Measurements from ENCODE around the gene AKT3. TPM values are rescaled to one million over a fixed set of nuclear protein-coding genes. Genes with fewer than 3 reads are reported as not detected.

Gene AKT3
- total RNA-seq, 4 donors from 2014 or later = 3.8 to 31.7 (median 8.6) TPM

- 93% methylated on average over 6 of the region's 6 CpGs for WGBS
- H3K27ac ChIP-seq = no peak overlapping the region
- H3K4me3 ChIP-seq = no peak overlapping the region
- H3K36me3 ChIP-seq = no peaks in the 10 kb centered on the region
- H3K4me1 ChIP-seq = peaks cover 13% of the 10 kb centered on the region
- H3K27me3 ChIP-seq = no peaks in the 10 kb centered on the region
- TF ChIP-seq CTCF (IDR thresholded peaks at IDR 0.05) = no peak
- DNase-seq (ENCODE audit: low spot score in 2 of 2) = no peak
- no peaks in the 10 kb centered on the region for H3K9me3 ChIP-seq
Measured at GRCh38 chr1:243449373-243449772, 400.7 kb downstream of the AKT3 start.

GRCh38 chr1:243447844-243448243 is 402.2 kb downstream of the AKT3 start:
- TF ChIP-seq CTCF (IDR thresholded peaks at IDR 0.05) (no peak), POLR2A (IDR thresholded peaks at IDR 0.05) (no peak), EP300 (IDR thresholded peaks at IDR 0.05) (no peak), POLR2AphosphoS5 (IDR thresholded peaks at IDR 0.05) (no peak)
- no peak overlapping the region for H3K4me3 ChIP-seq
- no peak for DNase-seq (ENCODE audit: low spot score in 2 of 2)
- H3K4me1 ChIP-seq = peaks cover 13% of the 10 kb centered on the region
- no peaks in the 10 kb centered on the region for H3K27me3 ChIP-seq
- H3K36me3 ChIP-seq = no peaks in the 10 kb centered on the region
- H3K27ac ChIP-seq = peak overlapping the region; percentile 82
- H3K9me3 ChIP-seq = no peaks in the 10 kb centered on the region
- 41% methylated on average over 4 of the region's 4 CpGs for WGBS

- Histone ChIP-seq H3K27me3 (no peaks in the 10 kb centered on the region), H3K27ac (peak overlapping the region; percentile 82), H3K4me1 (peaks cover 13% of the 10 kb centered on the region), H3K36me3 (no peaks in the 10 kb centered on the region), H3K4me3 (no peak overlapping the region), H3K9me3 (no peaks in the 10 kb centered on the region)
- no peak for DNase-seq (ENCODE audit: low spot score in 2 of 2)
- TF ChIP-seq POLR2A (IDR thresholded peaks at IDR 0.05) (no peak), EP300 (IDR thresholded peaks at IDR 0.05) (no peak), CTCF (IDR thresholded peaks at IDR 0.05) (no peak), POLR2AphosphoS5 (IDR thresholded peaks at IDR 0.05) (peak in 1 of 3 donors; percentile 51)
- 34% methylated on average over 3 of the region's 3 CpGs for WGBS
Measured at GRCh38 chr1:243447347-243447746, 402.7 kb downstream of the AKT3 start.

GRCh38 chr1:243443557-243443956 is 406.5 kb downstream of the AKT3 start:
- DNase-seq (ENCODE audit: low spot score in 2 of 2) = no peak
- TF ChIP-seq POLR2AphosphoS5 (IDR thresholded peaks at IDR 0.05) (no peak), POLR2A (IDR thresholded peaks at IDR 0.05) (no peak), CTCF (IDR thresholded peaks at IDR 0.05) (no peak), EP300 (IDR thresholded peaks at IDR 0.05) (no peak)
- no peak overlapping the region for H3K27ac ChIP-seq
- no peaks in the 10 kb centered on the region for H3K27me3 ChIP-seq
- H3K4me1 ChIP-seq = peaks cover 11% of the 10 kb centered on the region
- WGBS = 80% methylated on average over 4 of the region's 4 CpGs
- no peaks in the 10 kb centered on the region for H3K36me3 ChIP-seq
- no peaks in the 10 kb centered on the region for H3K9me3 ChIP-seq
- no peak overlapping the region for H3K4me3 ChIP-seq

GRCh38 chr1:243441601-243442000 is 408.4 kb downstream of the AKT3 start:
- no peaks in the 10 kb centered on the region for H3K9me3 ChIP-seq
- DNase-seq (ENCODE audit: low spot score in 2 of 2) = no peak
- TF ChIP-seq EP300 (IDR thresholded peaks at IDR 0.05) (no peak), CTCF (IDR thresholded peaks at IDR 0.05) (no peak), POLR2A (IDR thresholded peaks at IDR 0.05) (no peak), POLR2AphosphoS5 (IDR thresholded peaks at IDR 0.05) (no peak)
- H3K4me1 ChIP-seq = no peaks in the 10 kb centered on the region
- no peak overlapping the region for H3K27ac ChIP-seq
- H3K27me3 ChIP-seq = no peaks in the 10 kb centered on the region
- peaks cover 3% of the 10 kb centered on the region for H3K36me3 ChIP-seq
- no peak overlapping the region for H3K4me3 ChIP-seq

All from suprapubic skin (tissue), 4 donors.